MG63 (cell line): ENCODE measurements around the gene KRTAP10-5. TPM values are rescaled to one million over a fixed set of nuclear protein-coding genes. Genes with fewer than 3 reads are reported as not detected.

ENCODE experiments used
- DNase-seq: peaks from one replicate; pipeline ENCODE4 v3.0.0-alpha.2; 2020
- H3K27me3 ChIP-seq: fragments of 250-450 bp; sonication (Bioruptor Pico); 2 replicates; pipeline ENCODE4 v1.5.1; 2020; ENCODE audit warnings: mild to moderate bottlenecking, moderate library complexity
- H3K36me3 ChIP-seq: fragments of 250-450 bp; sonication (Bioruptor Pico); 2 replicates; pipeline ENCODE4 v1.5.1; 2020; ENCODE audit warnings: mild to moderate bottlenecking, moderate library complexity
- H3K4me3 ChIP-seq: fragments of 250-450 bp; sonication (Bioruptor Pico); 2 replicates; pipeline ENCODE4 v1.5.1; 2020; ENCODE audit warnings: mild to moderate bottlenecking, moderate library complexity
- H3K9me3 ChIP-seq: fragments of 250-450 bp; sonication (Bioruptor Pico); 2 replicates; pipeline ENCODE4 v1.5.1; 2020; ENCODE audit warnings: mild to moderate bottlenecking, moderate library complexity
- total RNA-seq: library from RNA; depleted of rRNA; stranded (reverse); fragments of >200 nt; shearing (Covaris generic); gene quantifications from 2 replicates; pipeline ENCODE4 v1.2.3, GENCODE V29; 2014; ENCODE audit warnings: low replicate concordance; rRNA removed

KRTAP10-5 gene
- total RNA-seq, 1 experiment from 2014 or later, result not detected

DNA sequence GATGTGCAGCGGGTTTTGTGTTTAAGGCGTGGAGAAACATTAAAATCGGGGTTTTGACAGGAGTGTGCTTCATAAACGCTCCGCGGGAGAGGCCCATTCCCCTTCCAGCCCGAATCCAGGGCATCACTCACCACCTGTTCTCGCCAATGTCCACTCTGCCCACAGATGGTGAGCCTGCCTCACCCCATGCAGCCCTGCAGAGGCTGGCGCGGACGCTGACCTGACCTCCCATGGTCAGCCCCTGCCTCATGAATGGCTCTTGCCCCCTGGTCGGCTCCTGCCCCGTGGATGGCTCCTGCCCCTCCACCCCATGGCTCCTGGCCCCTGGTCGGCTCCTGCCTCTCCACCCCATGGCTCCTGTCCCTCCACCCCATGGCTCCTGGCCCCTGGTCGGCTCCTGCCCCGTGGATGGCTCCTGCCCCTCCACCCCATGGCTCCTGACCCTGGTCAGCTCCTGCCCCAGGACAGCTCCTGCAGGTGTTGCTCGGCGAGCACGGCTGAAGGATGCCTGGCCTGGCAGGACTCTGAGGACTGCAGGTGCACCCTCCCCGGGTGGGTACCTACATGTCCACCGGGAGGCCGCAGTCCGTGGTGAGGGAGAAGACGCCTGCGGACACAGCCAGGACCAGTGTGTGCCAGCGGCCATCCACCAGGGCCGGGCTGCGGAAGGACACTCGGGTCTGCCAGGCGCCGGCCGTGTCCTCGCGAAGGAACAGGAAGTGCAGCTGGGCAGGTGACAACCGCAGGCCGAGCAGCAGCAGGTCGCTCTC is 47.1 kb downstream of the KRTAP10-5 start:
- Histone ChIP-seq H3K9me3 (no peaks in the 10 kb centered on the region), H3K4me3 (no peak overlapping the region), H3K27me3 (peaks cover 3% of the 10 kb centered on the region; the same call in 1 of the 2 replicates), H3K36me3 (no peaks in the 10 kb centered on the region)
- DNase-seq, result no peak

GRCh38 chr21:44532712-44533111 is 47.7 kb downstream of the KRTAP10-5 start:
- H3K9me3 ChIP-seq, result no peaks in the 10 kb centered on the region
- no peaks in the 10 kb centered on the region for H3K36me3 ChIP-seq
- DNase-seq, result no peak
- no peak overlapping the region for H3K4me3 ChIP-seq
- H3K27me3 ChIP-seq, result peaks cover 3% of the 10 kb centered on the region; the same call in 1 of the 2 replicates

- 0 out of 2 replicates have a peak, but pooled peaks cover 3% of the 10 kb centered on the region for H3K27me3 ChIP-seq
- H3K9me3 ChIP-seq, result no peaks in the 10 kb centered on the region
- DNase-seq, result no peak
- no peak overlapping the region for H3K4me3 ChIP-seq
- no peaks in the 10 kb centered on the region for H3K36me3 ChIP-seq
Observed at GRCh38 chr21:44531606-44532564, 48.5 kb downstream of the KRTAP10-5 start.

DNA sequence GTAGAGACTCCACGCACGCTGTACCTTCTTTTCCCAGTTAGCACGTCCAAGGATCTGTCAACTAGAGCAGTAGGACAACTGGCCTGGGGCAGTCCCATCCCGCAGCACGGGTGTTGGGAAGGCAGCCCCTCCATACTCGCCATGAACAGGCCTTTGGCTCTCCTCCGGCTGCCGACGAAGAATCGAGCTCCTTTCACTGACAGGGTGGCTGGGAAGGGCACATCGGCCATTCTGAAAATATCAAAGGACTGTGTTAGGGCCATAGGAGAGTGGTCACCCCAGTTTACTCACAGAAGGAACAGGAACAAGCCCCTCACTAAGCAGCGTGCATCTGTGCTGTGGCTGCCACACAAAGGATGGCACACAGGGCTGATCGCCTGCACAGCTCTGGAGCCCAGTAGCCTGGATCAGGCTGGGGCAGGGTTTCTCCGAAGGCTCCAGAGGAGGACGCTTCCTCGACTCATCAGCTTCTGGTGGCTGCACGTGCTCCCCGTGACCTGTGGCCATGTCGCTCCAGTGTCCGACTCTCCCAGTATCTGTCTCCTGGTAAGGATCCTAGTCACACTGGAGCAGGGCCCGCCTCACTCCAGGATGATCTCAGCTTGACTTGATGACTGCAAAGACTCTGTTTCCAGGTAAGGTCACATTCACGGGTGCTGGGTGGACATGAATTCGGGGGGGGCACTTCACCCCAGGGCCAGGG is 49.4 kb downstream of the KRTAP10-5 start:
- no peaks in the 10 kb centered on the region for H3K9me3 ChIP-seq

GRCh38 chr21:44530221-44530902 is 50.0 kb downstream of the KRTAP10-5 start:
- Histone ChIP-seq H3K36me3 (no peaks in the 10 kb centered on the region), H3K4me3 (no peak overlapping the region), H3K9me3 (no peaks in the 10 kb centered on the region), H3K27me3 (no peaks in the 10 kb centered on the region)
- no peak for DNase-seq

More for the DNA sequence above, 49.4 kb downstream of the KRTAP10-5 start:
- no peaks in the 10 kb centered on the region for H3K36me3 ChIP-seq
- H3K4me3 ChIP-seq, result no peak overlapping the region
- H3K27me3 ChIP-seq, result no peaks in the 10 kb centered on the region
- DNase-seq, result no peak

- no peak for DNase-seq
- Histone ChIP-seq H3K9me3 (peaks cover 3% of the 10 kb centered on the region), H3K27me3 (no peaks in the 10 kb centered on the region), H3K36me3 (no peaks in the 10 kb centered on the region), H3K4me3 (no peak overlapping the region)
Observed at GRCh38 chr21:44529503-44530125, 50.8 kb downstream of the KRTAP10-5 start.

Other genes with a start within 250 kb of the KRTAP10-5 start
- gene CFAP410, start 241.2 kb downstream of the KRTAP10-5 start, total RNA-seq, result 24.3 and 34.9 TPM in 2 replicates
- 0.13 TPM in 1 of 2 replicates, not detected in the other for gene TRPM2, start 227.0 kb downstream of the KRTAP10-5 start, total RNA-seq
- gene LRRC3, start 125.1 kb downstream of the KRTAP10-5 start, total RNA-seq, result 1.2 and 1.4 TPM in 2 replicates
- gene KRTAP10-1, start 40.4 kb downstream of the KRTAP10-5 start, total RNA-seq, result not detected in 2 replicates
- gene KRTAP10-2, start 29.1 kb downstream of the KRTAP10-5 start, total RNA-seq, result not detected in 2 replicates
- gene KRTAP10-3, start 21.8 kb downstream of the KRTAP10-5 start, total RNA-seq, result not detected in 2 replicates
- gene KRTAP10-4, start 6.9 kb downstream of the KRTAP10-5 start, total RNA-seq, result not detected in 2 replicates
- not detected in 2 replicates for gene KRTAP10-6, start 11.9 kb upstream of the KRTAP10-5 start, total RNA-seq
- gene KRTAP10-7, start 20.0 kb upstream of the KRTAP10-5 start, total RNA-seq, result not detected in 2 replicates
- gene KRTAP10-8, start 31.5 kb upstream of the KRTAP10-5 start, total RNA-seq, result not detected in 2 replicates
- not detected in 2 replicates for gene KRTAP10-9, start 46.5 kb upstream of the KRTAP10-5 start, total RNA-seq
- not detected in 2 replicates for gene KRTAP10-10, start 56.8 kb upstream of the KRTAP10-5 start, total RNA-seq
- not detected in 2 replicates for gene KRTAP10-11, start 65.8 kb upstream of the KRTAP10-5 start, total RNA-seq
- not detected in 2 replicates for gene KRTAP12-4, start 74.1 kb upstream of the KRTAP10-5 start, total RNA-seq
- not detected in 2 replicates for gene KRTAP12-3, start 77.3 kb upstream of the KRTAP10-5 start, total RNA-seq
- not detected in 2 replicates for gene KRTAP12-2, start 86.3 kb upstream of the KRTAP10-5 start, total RNA-seq
- gene KRTAP12-1, start 101.6 kb upstream of the KRTAP10-5 start, total RNA-seq, result not detected in 2 replicates
- gene KRTAP10-12, start 116.6 kb upstream of the KRTAP10-5 start, total RNA-seq, result not detected in 2 replicates
- not detected in 2 replicates for gene TSPEAR, start 131.0 kb upstream of the KRTAP10-5 start, total RNA-seq
- gene UBE2G2, start 221.2 kb upstream of the KRTAP10-5 start, total RNA-seq, result 59.9 and 76.0 TPM in 2 replicates
- gene SUMO3, start 237.5 kb upstream of the KRTAP10-5 start, total RNA-seq, result 153 and 197 TPM in 2 replicates